Panc1 (cell line): ENCODE results near the gene ASAP2.

ENCODE experiments used
- POLR2AphosphoS5 ChIP-seq: IDR thresholded peaks from 2 replicates; pipeline ENCODE4 v1.6.1; 2012; ENCODE audit warnings: mild to moderate bottlenecking, low read depth, low read length, moderate library complexity
- TF ChIP-seq, protein P1 (sequence below): fragments of 450-650 bp; IDR thresholded peaks from 2 replicates; pipeline ENCODE4 v1.5.1; 2017; ENCODE audit warnings: mild to moderate bottlenecking

DNA sequence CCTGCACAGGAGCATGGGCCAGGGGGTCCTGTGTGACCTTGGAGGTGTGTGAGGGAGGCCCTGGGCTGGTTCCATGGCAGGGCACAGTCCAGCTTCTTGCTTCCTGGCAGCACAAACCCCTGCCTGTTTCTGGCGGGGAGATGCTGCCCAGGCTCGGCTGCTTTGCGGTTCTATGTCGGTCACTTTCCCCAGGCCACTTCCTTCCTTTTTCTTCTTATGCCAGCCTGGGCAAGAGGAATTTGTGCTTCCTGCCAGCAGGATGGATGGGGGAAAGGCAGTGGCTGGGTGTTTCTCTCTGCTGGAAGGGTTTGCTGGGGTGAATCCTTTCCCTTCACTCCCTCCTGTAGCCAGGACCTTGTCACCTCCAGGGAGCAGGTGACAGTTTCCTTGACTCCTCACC, 24.3 kb downstream of the ASAP2 start:
- TF ChIP-seq, protein P1, sequence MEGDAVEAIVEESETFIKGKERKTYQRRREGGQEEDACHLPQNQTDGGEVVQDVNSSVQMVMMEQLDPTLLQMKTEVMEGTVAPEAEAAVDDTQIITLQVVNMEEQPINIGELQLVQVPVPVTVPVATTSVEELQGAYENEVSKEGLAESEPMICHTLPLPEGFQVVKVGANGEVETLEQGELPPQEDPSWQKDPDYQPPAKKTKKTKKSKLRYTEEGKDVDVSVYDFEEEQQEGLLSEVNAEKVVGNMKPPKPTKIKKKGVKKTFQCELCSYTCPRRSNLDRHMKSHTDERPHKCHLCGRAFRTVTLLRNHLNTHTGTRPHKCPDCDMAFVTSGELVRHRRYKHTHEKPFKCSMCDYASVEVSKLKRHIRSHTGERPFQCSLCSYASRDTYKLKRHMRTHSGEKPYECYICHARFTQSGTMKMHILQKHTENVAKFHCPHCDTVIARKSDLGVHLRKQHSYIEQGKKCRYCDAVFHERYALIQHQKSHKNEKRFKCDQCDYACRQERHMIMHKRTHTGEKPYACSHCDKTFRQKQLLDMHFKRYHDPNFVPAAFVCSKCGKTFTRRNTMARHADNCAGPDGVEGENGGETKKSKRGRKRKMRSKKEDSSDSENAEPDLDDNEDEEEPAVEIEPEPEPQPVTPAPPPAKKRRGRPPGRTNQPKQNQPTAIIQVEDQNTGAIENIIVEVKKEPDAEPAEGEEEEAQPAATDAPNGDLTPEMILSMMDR, result no peak
- TF ChIP-seq POLR2AphosphoS5, result no peak
